Skin of body (tissue), 2 donors: ENCODE data around the gene SUCO. TPM values are rescaled to one million over a fixed set of nuclear protein-coding genes. Genes with fewer than 3 reads are reported as not detected.

Source experiments
- DNase-seq: peaks from one replicate; lab custom pipeline; 2025; lab: John Stamatoyannopoulos, UW
- total RNA-seq: library from RNA; depleted of rRNA; stranded (reverse); fragments of >200 nt; gene quantifications from one replicate; pipeline ENCODE4 v1.2.3, GENCODE V29; 2014

The SUCO gene
- total RNA-seq, 1 donor from 2014 or later, result 73.7 TPM

GRCh38 chr1:172514108-172514507 is 18.8 kb upstream of the SUCO start:
- no peak for DNase-seq

GRCh38 chr1:172515436-172515835 is 17.5 kb upstream of the SUCO start:
- no peak for DNase-seq

- DNase-seq, result no peak
These were observed 17.0 kb upstream of the SUCO start for GRCh38 chr1:172515927-172516326.

- DNase-seq, result no peak
These were observed 15.9 kb upstream of the SUCO start for GRCh38 chr1:172517081-172517480.

- DNase-seq, result no peak
These were observed 15.4 kb upstream of the SUCO start for GRCh38 chr1:172517545-172517944.

GRCh38 chr1:172529304-172529703 is 3.6 kb upstream of the SUCO start:
- DNase-seq, result no peak

- DNase-seq, result no peak
These were observed 3.0 kb upstream of the SUCO start for GRCh38 chr1:172530000-172530399.

GRCh38 chr1:172531412-172532182 is 1.4 kb upstream of the SUCO start:
- no peak for DNase-seq

GRCh38 chr1:172532183-172532699 is 709 bp upstream of the SUCO start:
- DNase-seq, result peak; percentile 99

- DNase-seq, result peak; percentile 69
These were observed 682 bp downstream of the SUCO start for GRCh38 chr1:172533513-172534151.

- DNase-seq, result no peak
These were observed 3.3 kb downstream of the SUCO start for GRCh38 chr1:172536256-172536655.

GRCh38 chr1:172537366-172537765 is 4.4 kb downstream of the SUCO start:
- DNase-seq, result no peak

- no peak for DNase-seq
These were observed 5.0 kb downstream of the SUCO start for GRCh38 chr1:172537827-172538391.

- DNase-seq, result no peak
These were observed 7.7 kb downstream of the SUCO start for GRCh38 chr1:172540635-172541034.

- no peak for DNase-seq
These were observed 11.6 kb downstream of the SUCO start for GRCh38 chr1:172544481-172545104.

- DNase-seq, result no peak
These were observed 12.6 kb downstream of the SUCO start for GRCh38 chr1:172545396-172546004.

GRCh38 chr1:172547071-172547470 is 14.1 kb downstream of the SUCO start:
- no peak for DNase-seq

GRCh38 chr1:172549621-172550280 is 16.8 kb downstream of the SUCO start:
- DNase-seq, result no peak

- no peak for DNase-seq
These were observed 18.3 kb downstream of the SUCO start for GRCh38 chr1:172551279-172551678.

GRCh38 chr1:172554915-172555314 is 22.0 kb downstream of the SUCO start:
- DNase-seq, result no peak

GRCh38 chr1:172556461-172556860 is 23.5 kb downstream of the SUCO start:
- no peak for DNase-seq
